Liver (tissue), 9 donors: ENCODE results near the gene NUDT9. TPM values are rescaled to one million over a fixed set of nuclear protein-coding genes. Genes with fewer than 3 reads are reported as not detected.

Experiments used
- DNase-seq: peaks from one replicate; pipeline ENCODE4 v3.0.0-alpha.2; 2017; ENCODE audit warnings: low spot score
- H3K27ac ChIP-seq, 2 donors: one replicate each; pipeline ENCODE4 v1.7.0; 2013; ENCODE audit warnings: inconsistent platforms in 2 of 2, low read length in 2 of 2, control low read depth in 1 of 2, low read depth in 1 of 2, mild to moderate bottlenecking in 1 of 2
- H3K27me3 ChIP-seq, 4 donors: one replicate each; pipeline versions ENCODE4 v1.6.1 to v1.7.0; 2013; ENCODE audit warnings: low read length in 3 of 4, inconsistent platforms in 1 of 4, mild to moderate bottlenecking in 1 of 4, moderate library complexity in 1 of 4; ENCODE audit not compliant: control insufficient read depth in 4 of 4, insufficient read depth in 4 of 4
- H3K36me3 ChIP-seq, 4 donors: one replicate each; pipeline versions ENCODE4 v1.6.1 to v1.7.0; 2013; ENCODE audit warnings: low read length in 3 of 4, mild to moderate bottlenecking in 3 of 4, low read depth in 1 of 4, moderate library complexity in 1 of 4; ENCODE audit not compliant: control insufficient read depth in 4 of 4, insufficient read depth in 3 of 4
- H3K4me1 ChIP-seq, 4 donors: one replicate each; pipeline versions ENCODE4 v1.6.1 to v1.7.0; 2013; ENCODE audit warnings: low read length in 3 of 4, mild to moderate bottlenecking in 3 of 4, moderate library complexity in 1 of 4; ENCODE audit not compliant: control insufficient read depth in 4 of 4, insufficient read depth in 4 of 4
- H3K4me3 ChIP-seq, 3 donors: one replicate each; pipeline versions ENCODE4 v1.6.1 to v1.7.0; 2013; ENCODE audit warnings: low read length in 3 of 3, control low read depth in 1 of 3, low read depth in 1 of 3, mild to moderate bottlenecking in 1 of 3
- H3K9ac ChIP-seq, 2 donors: one replicate each; pipeline ENCODE4 v1.7.0; 2013; ENCODE audit warnings: low read length in 2 of 2, mild to moderate bottlenecking in 2 of 2, moderate library complexity in 2 of 2, control low read depth in 1 of 2, low read depth in 1 of 2
- H3K9me3 ChIP-seq, 4 donors: one replicate each; pipeline versions ENCODE4 v1.6.1 to v1.7.0; 2013; ENCODE audit warnings: low read length in 3 of 4; ENCODE audit not compliant: control insufficient read depth in 4 of 4
- ATF3 ChIP-seq: IDR thresholded peaks from 2 replicates; pipeline ENCODE4 v1.6.1; 2016; ENCODE audit warnings: antibody characterized with exemption
- CTCF ChIP-seq: fragments of 150-350 bp; IDR thresholded peaks from 2 replicates; pipeline ENCODE4 v1.5.1; 2017; ENCODE audit warnings: improper control_type of control experiment, low read depth, low read length; ENCODE audit not compliant: missing input control
- EGR1 ChIP-seq, 2 donors: IDR thresholded peaks; 2 replicates each; pipeline ENCODE4 v1.6.1; 2016 to 2018; ENCODE audit warnings: antibody characterized with exemption in 2 of 2, low read depth in 2 of 2
- FOXA1 ChIP-seq: IDR thresholded peaks from 2 replicates; pipeline ENCODE4 v1.6.1; 2016; ENCODE audit warnings: antibody characterized with exemption
- FOXA2 ChIP-seq: IDR thresholded peaks from 2 replicates; pipeline ENCODE4 v1.6.1; 2016; ENCODE audit warnings: antibody characterized with exemption
- GABPA ChIP-seq, 2 donors: IDR thresholded peaks in 1 of 2; conservative IDR thresholded peaks in 1 of 2; 2 replicates each; pipeline ENCODE4 v1.6.1; 2016; ENCODE audit warnings: antibody characterized with exemption in 2 of 2, mild to moderate bottlenecking in 1 of 2, moderate library complexity in 1 of 2
- HNF4A ChIP-seq, 2 donors: conservative IDR thresholded peaks; 2 replicates each; pipeline ENCODE4 v1.6.1; 2016; ENCODE audit warnings: antibody characterized with exemption in 2 of 2, mild to moderate bottlenecking in 2 of 2
- HNF4G ChIP-seq: IDR thresholded peaks from 2 replicates; pipeline ENCODE4 v1.6.1; 2016; ENCODE audit warnings: antibody characterized with exemption
- JUND ChIP-seq, 2 donors: IDR thresholded peaks; 2 replicates each; pipeline ENCODE4 v1.6.1; 2016; ENCODE audit warnings: antibody characterized with exemption in 2 of 2
- MAX ChIP-seq: IDR thresholded peaks from 2 replicates; pipeline ENCODE4 v1.6.1; 2016; ENCODE audit warnings: antibody characterized with exemption
- NR2F2 ChIP-seq: IDR thresholded peaks from 2 replicates; pipeline ENCODE4 v1.6.1; 2016; ENCODE audit warnings: antibody characterized with exemption
- RAD21 ChIP-seq, 2 donors: IDR thresholded peaks; 2 replicates each; pipeline ENCODE4 v1.6.1; 2016; ENCODE audit warnings: antibody characterized with exemption in 2 of 2, mild to moderate bottlenecking in 2 of 2
- REST ChIP-seq: IDR thresholded peaks from 2 replicates; pipeline ENCODE4 v1.6.1; 2016; ENCODE audit warnings: antibody characterized with exemption, mild to moderate bottlenecking
- RXRA ChIP-seq, 2 donors: IDR thresholded peaks; 2 replicates each; pipeline ENCODE4 v1.6.1; 2017 to 2018; ENCODE audit warnings: antibody characterized with exemption in 2 of 2, mild to moderate bottlenecking in 1 of 2
- SP1 ChIP-seq: IDR thresholded peaks from 2 replicates; pipeline ENCODE4 v1.6.1; 2018; ENCODE audit warnings: antibody characterized with exemption, mild to moderate bottlenecking
- TAF1 ChIP-seq: conservative IDR thresholded peaks from 2 replicates; pipeline ENCODE4 v1.6.1; 2016; ENCODE audit warnings: antibody characterized with exemption, mild to moderate bottlenecking
- YY1 ChIP-seq: IDR thresholded peaks from 2 replicates; pipeline ENCODE4 v1.6.1; 2016; ENCODE audit warnings: antibody characterized with exemption, mild to moderate bottlenecking
- ZBTB33 ChIP-seq: IDR thresholded peaks from 2 replicates; pipeline ENCODE4 v1.6.1; 2016; ENCODE audit warnings: antibody characterized with exemption
- WGBS: extraction: QIAGEN DNeasy Blood & Tissue Kit; methylation state at CpG from one replicate; pipeline ENCODE4 v1.1.7; 2013; 5-methylcytosine and 5-hydroxymethylcytosine counted together
- polyA plus RNA-seq, 2 donors: library from polyadenylated mRNA; stranded (reverse) in 1 of 2; unstranded in 1 of 2; fragments of 200-250 nt in 1 of 2; fragments of >200 nt in 1 of 2; fragmentation: Nextera tagmentation in 1 of 2; extraction: Ambion mirVana in 1 of 2; gene quantifications; one replicate each; pipeline versions ENCODE4 v1.2.1 to v1.2.3, GENCODE V29; 2013 to 2015
- total RNA-seq, 2 donors: library from RNA; depleted of rRNA; stranded (reverse); fragments of >200 nt; gene quantifications; one replicate each; pipeline ENCODE4 v1.2.3, GENCODE V29; 2014
- donor health status: healthy.
- donor health status: healthy.
- donor health status: healthy.
- donor health status: healthy.
- donor health status: healthy.

NUDT9 gene
- total and polyA plus RNA-seq, 4 donors, result 9.2 to 37.3 (median 26.9) TPM

- TF ChIP-seq CTCF (no peak), SP1 (no peak), TAF1 (no peak), HNF4A (conservative IDR thresholded peaks at IDR 0.05) (no peak)
Measured at GRCh38 chr4:87414816-87415215, 7.6 kb upstream of the NUDT9 start (continued).

GRCh38 chr4:87416965-87417364 is 5.4 kb upstream of the NUDT9 start:
- DNase-seq, result no peak
- 24% methylated on average over 3 of the region's 3 CpGs for WGBS

More at GRCh38 chr4:87416965-87417364, 5.4 kb upstream of the NUDT9 start:
- no peaks in the 10 kb centered on the region for H3K36me3 ChIP-seq
- TF ChIP-seq FOXA1 (peak; percentile 87), YY1 (peak; percentile 79), NR2F2 (peak; percentile 42), HNF4A (conservative IDR thresholded peaks at IDR 0.05) (peak; percentile 87 to 96), RXRA (IDR thresholded peaks at IDR 0.05) (peak; percentile 95), RAD21 (IDR thresholded peaks at IDR 0.05) (peak; percentile 12 to 29), ATF3 (no peak), GABPA (IDR thresholded peaks at IDR 0.05 in 1 of 2, conservative IDR thresholded peaks at IDR 0.05 in 1 of 2) (peak in 1 of 2 donors; percentile 22), MAX (peak; percentile 62), REST (peak; percentile 72), FOXA2 (peak; percentile 89), CTCF (no peak), TAF1 (no peak), SP1 (peak; percentile 91), HNF4G (no peak), ZBTB33 (peak; percentile 77), EGR1 (IDR thresholded peaks at IDR 0.05; ENCODE audit: low read depth in 2 of 2) (peak in 1 of 2 donors; percentile 53), JUND (IDR thresholded peaks at IDR 0.05) (peak; percentile 19 to 76)
- no peaks in the 10 kb centered on the region for H3K27me3 ChIP-seq
- H3K9me3 ChIP-seq, result no peaks in the 10 kb centered on the region
- H3K4me1 ChIP-seq, result peaks cover 13 to 53% (median 41%) of the 10 kb centered on the region in 4 donors
- H3K4me3 ChIP-seq, result no peak overlapping the region
- H3K9ac ChIP-seq, result no peak overlapping the region
- H3K27ac ChIP-seq, result peak overlapping the region; percentile 77 to 83
